Chondrocyte (in vitro differentiated cells): ENCODE results near the gene STK10. TPM values are rescaled to one million over a fixed set of nuclear protein-coding genes. Genes with fewer than 3 reads are reported as not detected.
"Not testable (repeated sequence)": the region's sequence is repeated elsewhere in the genome, so short reads cannot be mapped to it uniquely, and the experiment has no call there.

Experiments
- DNase-seq: peaks from one replicate; pipeline ENCODE4 v3.0.0; 2021; ENCODE audit warnings: mixed read lengths, low spot score
- H3K27ac Mint-ChIP-seq: one replicate; pipeline ENCODE4 v1.8.0; 2021; ENCODE audit warnings: mild to moderate bottlenecking, moderate library complexity, mixed read lengths; ENCODE audit not compliant: unreplicated experiment
- H3K27me3 Mint-ChIP-seq: 2 replicates; pipeline ENCODE4 v1.8.0; 2021; ENCODE audit warnings: low read depth, mixed read lengths
- H3K36me3 Mint-ChIP-seq: 2 replicates; pipeline ENCODE4 v1.8.0; 2021; ENCODE audit warnings: low read depth, mixed read lengths
- H3K4me1 Mint-ChIP-seq: 2 replicates; pipeline ENCODE4 v1.8.0; 2021; ENCODE audit warnings: low read depth, mild to moderate bottlenecking, mixed read lengths
- H3K4me3 Mint-ChIP-seq: one replicate; pipeline ENCODE4 v1.8.0; 2021; ENCODE audit warnings: mild to moderate bottlenecking, moderate library complexity, mixed read lengths; ENCODE audit not compliant: unreplicated experiment
- H3K9me3 Mint-ChIP-seq: 2 replicates; pipeline ENCODE4 v1.8.0; 2021; ENCODE audit warnings: low read depth, mixed read lengths
- CTCF ChIP-seq: fragments of 200-600 bp; sonication (generic); IDR thresholded peaks from 2 replicates; pipeline ENCODE4 v1.5.0; 2021; ENCODE audit warnings: antibody characterized with exemption, mild to moderate bottlenecking, moderate library complexity
- total RNA-seq: library from RNA; stranded (reverse); gene quantifications from 3 replicates; pipeline ENCODE4 v1.2.1, GENCODE V29; 2021

STK10 gene
- total RNA-seq, 1 donor from 2014 or later, result 45.9 TPM

DNA sequence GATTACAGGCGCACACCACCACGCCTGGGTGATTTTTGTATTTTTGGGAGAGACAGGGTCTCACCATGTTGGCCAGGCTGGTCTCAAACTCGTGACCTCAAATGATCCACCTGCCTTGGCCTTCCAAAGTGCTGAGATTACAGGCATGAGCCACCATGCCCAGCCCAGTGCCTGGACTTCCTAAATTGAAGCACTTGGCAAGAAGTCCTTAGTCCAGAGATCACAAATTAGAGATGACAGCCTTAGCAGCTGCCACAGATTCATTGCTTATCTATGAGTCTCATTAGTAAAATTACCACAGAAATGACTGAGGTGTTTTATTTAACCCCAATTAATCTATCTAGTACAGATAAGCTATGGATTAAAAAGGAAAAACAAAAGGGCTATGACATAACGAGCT is 25.1 kb upstream of the STK10 start:
- no peak for TF ChIP-seq CTCF
- H3K9me3 Mint-ChIP-seq, result peaks cover 6% of the 10 kb centered on the region
- H3K27me3 Mint-ChIP-seq, result no peaks in the 10 kb centered on the region
- peaks cover 13% of the 10 kb centered on the region for H3K4me1 Mint-ChIP-seq
- no peak overlapping the region for H3K27ac Mint-ChIP-seq
- DNase-seq, result no peak
- no peak overlapping the region for H3K4me3 Mint-ChIP-seq
- H3K36me3 Mint-ChIP-seq, result peaks cover 29% of the 10 kb centered on the region

- H3K4me3 Mint-ChIP-seq, result no peak overlapping the region
- no peaks in the 10 kb centered on the region for H3K27me3 Mint-ChIP-seq
- H3K36me3 Mint-ChIP-seq, result peaks cover 29% of the 10 kb centered on the region
- TF ChIP-seq CTCF, result no peak
- peaks cover 13% of the 10 kb centered on the region for H3K4me1 Mint-ChIP-seq
- H3K9me3 Mint-ChIP-seq, result no peaks in the 10 kb centered on the region
- no peak for DNase-seq
- H3K27ac Mint-ChIP-seq, result no peak overlapping the region
Observed at GRCh38 chr5:172211676-172212075, 23.7 kb upstream of the STK10 start.

- H3K9me3 Mint-ChIP-seq, result no peaks in the 10 kb centered on the region
- H3K4me3 Mint-ChIP-seq, result no peak overlapping the region
- no peak overlapping the region for H3K27ac Mint-ChIP-seq
- peaks cover 28% of the 10 kb centered on the region for H3K36me3 Mint-ChIP-seq
- no peak for TF ChIP-seq CTCF
- H3K4me1 Mint-ChIP-seq, result peaks cover 1% of the 10 kb centered on the region
- no peaks in the 10 kb centered on the region for H3K27me3 Mint-ChIP-seq
- DNase-seq, result no peak
Observed at GRCh38 chr5:172209714-172210113, 21.7 kb upstream of the STK10 start.

DNA sequence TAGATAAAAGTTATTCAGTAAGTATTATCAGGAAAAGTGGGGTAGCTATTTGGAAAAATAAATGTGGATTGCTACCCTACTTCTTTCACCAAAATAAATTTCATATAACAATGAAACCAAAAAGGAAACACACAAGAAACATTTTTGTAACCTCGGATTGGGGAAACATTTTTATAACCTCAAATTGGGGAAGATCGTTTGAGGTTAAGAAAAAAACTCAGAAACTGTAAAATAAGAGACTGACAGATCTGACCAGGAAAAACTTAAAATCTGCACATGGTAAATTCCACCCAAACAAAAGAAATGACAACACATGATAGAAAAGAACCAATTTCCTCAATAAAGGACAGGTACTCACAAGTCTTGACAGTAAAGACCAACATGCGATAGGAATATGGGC is 19.5 kb upstream of the STK10 start:
- Mint-ChIP-seq H3K27ac (no peak overlapping the region), H3K36me3 (peaks cover 26% of the 10 kb centered on the region)

DNA sequence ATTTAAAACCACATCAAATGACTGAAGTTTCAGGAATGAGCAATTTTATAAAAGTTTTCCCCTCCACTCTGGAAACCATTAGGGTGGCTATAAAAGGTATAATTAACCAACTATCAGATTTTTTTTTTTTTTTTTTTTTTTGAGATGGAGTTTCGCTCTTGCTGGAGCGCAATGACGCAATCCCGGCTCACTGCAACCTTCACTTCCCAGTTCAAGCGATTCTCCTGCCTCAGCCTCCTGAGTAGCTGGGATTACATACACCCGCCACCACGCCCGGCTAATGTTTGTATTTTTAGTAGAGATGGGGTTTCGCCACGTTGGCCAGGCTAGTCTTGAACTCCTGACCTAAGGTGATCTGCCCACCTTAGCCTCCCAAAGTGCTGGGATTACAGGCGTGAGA is 18.0 kb upstream of the STK10 start:
- not testable (repeated sequence) for H3K9me3 Mint-ChIP-seq, H3K27me3 Mint-ChIP-seq, DNase-seq, H3K4me1 Mint-ChIP-seq, H3K27ac Mint-ChIP-seq, H3K4me3 Mint-ChIP-seq
- H3K36me3 Mint-ChIP-seq, result peaks cover 20% of the 10 kb centered on the region

More for the DNA sequence above, 19.5 kb upstream of the STK10 start:
- Mint-ChIP-seq H3K4me1 (no peaks in the 10 kb centered on the region), H3K27me3 (no peaks in the 10 kb centered on the region), H3K9me3 (no peaks in the 10 kb centered on the region), H3K4me3 (no peak overlapping the region)
- TF ChIP-seq CTCF, result no peak
- DNase-seq, result no peak

- Mint-ChIP-seq H3K27me3 (no peaks in the 10 kb centered on the region), H3K4me3 (no peak overlapping the region), H3K4me1 (no peaks in the 10 kb centered on the region), H3K36me3 (peaks cover 4% of the 10 kb centered on the region), H3K9me3 (no peaks in the 10 kb centered on the region), H3K27ac (no peak overlapping the region)
- DNase-seq, result no peak
- TF ChIP-seq CTCF, result no peak
Observed at GRCh38 chr5:172200476-172200875, 12.5 kb upstream of the STK10 start.
